Effector memory CD4-positive, alpha-beta T cell (primary cell): Measurements from ENCODE around the gene NOB1.
"Not testable (repeated sequence)": the region's sequence is repeated elsewhere in the genome, so short reads cannot be mapped to it uniquely, and the experiment has no call there.

Experiments used
- DNase-seq, 3 donors: peaks; one replicate each; pipeline ENCODE4 v3.0.0-alpha.2; 2020
- H3K27ac ChIP-seq: 2 replicates; pipeline ENCODE4 v1.7.0; 2013; ENCODE audit warnings: mild to moderate bottlenecking, low read length, moderate library complexity; ENCODE audit not compliant: insufficient read depth, poor library complexity, severe bottlenecking
- H3K27me3 ChIP-seq: replicated peaks from 2 replicates; pipeline ENCODE4 v1.7.0; 2013; ENCODE audit warnings: mild to moderate bottlenecking, low read length; ENCODE audit not compliant: insufficient read depth, control insufficient read depth, poor library complexity, severe bottlenecking
- H3K36me3 ChIP-seq: 2 replicates; pipeline ENCODE4 v1.7.0; 2013; ENCODE audit warnings: mild to moderate bottlenecking, low read length, moderate library complexity; ENCODE audit not compliant: control insufficient read depth, insufficient read depth
- H3K4me1 ChIP-seq: 2 replicates; pipeline ENCODE4 v1.7.0; 2013; ENCODE audit warnings: low read length, mild to moderate bottlenecking; ENCODE audit not compliant: control insufficient read depth, insufficient read depth, poor library complexity, severe bottlenecking
- H3K4me3 ChIP-seq: 2 replicates; pipeline ENCODE4 v1.7.0; 2013; ENCODE audit warnings: low read length, low read depth, mild to moderate bottlenecking; ENCODE audit not compliant: insufficient read depth, poor library complexity, severe bottlenecking
- H3K9me3 ChIP-seq: 2 replicates; pipeline ENCODE4 v1.7.0; 2013; ENCODE audit warnings: mild to moderate bottlenecking, low read length, moderate library complexity; ENCODE audit not compliant: control insufficient read depth

Gene NOB1

DNA sequence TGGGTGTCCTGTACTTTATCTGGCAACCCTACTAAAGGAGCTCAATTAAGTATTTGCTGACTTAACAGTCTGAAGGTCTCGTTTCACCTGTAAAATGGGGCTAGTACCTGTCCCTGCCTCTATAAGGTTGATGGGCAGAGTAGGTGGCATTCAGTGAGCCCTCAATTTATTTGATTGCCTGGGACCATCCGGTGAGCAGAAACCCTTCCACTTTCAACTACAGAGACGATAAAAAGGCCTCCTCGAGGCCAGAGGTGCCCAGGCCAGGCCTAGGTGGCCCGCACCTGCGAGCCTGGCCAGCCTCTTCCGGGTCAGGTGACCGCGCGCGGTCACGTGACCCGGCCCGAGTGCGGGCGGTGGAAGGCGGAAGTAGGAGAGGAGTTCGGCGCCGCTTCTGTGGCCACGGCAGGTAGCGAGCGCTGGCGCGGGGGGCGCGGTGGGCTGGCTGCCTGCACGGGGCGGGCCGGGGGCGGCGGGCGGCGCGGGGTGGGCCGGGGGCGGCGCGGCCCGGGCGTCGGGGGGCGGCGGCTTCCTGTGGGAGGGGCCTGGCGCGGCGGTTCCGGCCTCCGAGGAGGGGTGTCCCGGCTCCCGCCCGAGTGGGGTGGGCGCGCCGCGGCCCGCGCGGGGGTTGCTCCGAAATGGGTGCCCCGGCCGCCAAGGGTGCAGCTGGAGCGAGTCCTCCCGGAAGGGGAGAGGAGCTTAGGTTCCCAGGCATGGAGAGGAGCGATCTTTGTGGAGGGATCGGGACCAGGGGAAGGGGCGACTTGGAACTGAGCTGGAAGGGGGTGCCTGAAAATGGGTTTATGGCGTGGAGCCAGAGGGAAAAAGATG, 7.5 kb upstream of the NOB1 start, which contains the start of gene WWP2:
Gene WWP2, plus strand, starts transcription at position 350 of the 831 bp plus-strand sequence. CDS start 24,679 bp downstream, outside the sequence.
- no peaks in the 10 kb centered on the region for H3K36me3 ChIP-seq

DNA sequence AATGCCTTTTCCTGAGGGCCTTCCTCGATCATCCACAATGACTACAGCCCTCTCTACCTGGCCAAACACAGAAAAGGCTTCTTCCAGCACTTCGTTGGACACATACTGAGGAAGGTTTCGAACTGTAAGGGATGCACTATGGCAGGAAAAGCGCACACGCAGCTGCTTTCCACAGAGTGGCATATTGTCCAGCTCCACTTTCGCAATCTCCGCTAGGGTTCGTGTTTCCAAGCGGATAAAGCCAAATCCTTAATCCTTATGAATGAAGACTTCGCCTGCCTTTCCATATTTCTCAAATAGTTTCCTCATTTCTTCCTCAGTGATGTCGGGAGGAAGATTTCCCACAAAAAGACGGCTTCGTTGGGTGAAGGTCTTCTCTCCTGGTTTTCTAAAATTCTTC, 2.6 kb upstream of the NOB1 start:
- DNase-seq, H3K36me3 ChIP-seq, H3K27me3 ChIP-seq, H3K27ac ChIP-seq, H3K9me3 ChIP-seq, H3K4me3 ChIP-seq: not testable (repeated sequence)
- peaks cover 21% of the 10 kb centered on the region for H3K4me1 ChIP-seq

More for the DNA sequence above, 7.5 kb upstream of the NOB1 start, which contains the start of gene WWP2:
- Histone ChIP-seq H3K27ac (peak within 1 kb of the TSS; percentile 91), H3K4me3 (peak within 1 kb of the TSS; percentile 95), H3K4me1 (peaks cover 9% of the 10 kb centered on the region), H3K27me3 (no peaks in the 10 kb centered on the region), H3K9me3 (no peaks in the 10 kb centered on the region)
- peak; percentile 68 to 76 (median 74) for DNase-seq

DNA sequence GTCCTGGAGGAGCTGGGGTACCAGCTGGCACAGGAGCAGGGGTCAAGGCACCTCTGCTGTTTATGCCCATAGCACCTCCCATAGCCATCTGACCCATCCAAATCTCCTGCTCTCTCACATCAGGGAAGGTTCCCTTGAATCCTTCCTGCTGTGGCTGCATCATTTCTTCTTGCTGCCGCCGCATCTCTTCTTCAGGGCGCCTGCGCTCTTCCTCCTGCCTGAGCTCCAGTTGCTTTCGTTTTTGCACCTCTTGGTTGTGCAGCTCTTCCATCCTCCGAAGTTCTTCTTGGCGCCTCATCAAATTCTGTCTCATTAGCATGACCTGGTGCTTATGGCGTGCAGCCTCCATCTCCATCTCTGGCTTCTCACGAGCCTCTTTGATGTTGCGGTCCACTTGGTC, 2.0 kb upstream of the NOB1 start:
- no peaks in the 10 kb centered on the region for H3K9me3 ChIP-seq
- DNase-seq = no peak
- no peak overlapping the region for H3K4me3 ChIP-seq
- H3K27me3 ChIP-seq = no peaks in the 10 kb centered on the region
- H3K4me1 ChIP-seq = peaks cover 18% of the 10 kb centered on the region
- peaks cover 4% of the 10 kb centered on the region for H3K36me3 ChIP-seq
- no peak overlapping the region for H3K27ac ChIP-seq

DNA sequence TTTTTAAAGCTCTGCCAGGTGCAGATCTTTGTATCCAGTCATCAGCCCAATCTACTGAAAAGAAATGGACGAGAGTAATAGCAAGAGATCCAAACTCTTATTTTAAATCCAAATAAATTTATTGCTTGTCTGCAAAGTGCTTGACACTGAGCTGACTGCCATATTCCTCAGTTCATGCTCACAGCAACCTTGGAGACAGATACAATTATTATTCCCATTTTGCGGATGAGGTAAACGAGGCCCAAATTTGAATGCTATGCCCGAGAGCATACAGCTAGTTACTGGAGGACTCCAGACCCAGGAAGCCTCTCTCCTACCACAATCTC, 620 bp downstream of the NOB1 start:
- Histone ChIP-seq H3K4me3 (peak overlapping the region; percentile 99), H3K9me3 (no peaks in the 10 kb centered on the region), H3K36me3 (peaks cover 21% of the 10 kb centered on the region), H3K4me1 (peaks cover 12% of the 10 kb centered on the region), H3K27ac (peak overlapping the region; percentile 90), H3K27me3 (no peaks in the 10 kb centered on the region)
- no peak for DNase-seq

DNA sequence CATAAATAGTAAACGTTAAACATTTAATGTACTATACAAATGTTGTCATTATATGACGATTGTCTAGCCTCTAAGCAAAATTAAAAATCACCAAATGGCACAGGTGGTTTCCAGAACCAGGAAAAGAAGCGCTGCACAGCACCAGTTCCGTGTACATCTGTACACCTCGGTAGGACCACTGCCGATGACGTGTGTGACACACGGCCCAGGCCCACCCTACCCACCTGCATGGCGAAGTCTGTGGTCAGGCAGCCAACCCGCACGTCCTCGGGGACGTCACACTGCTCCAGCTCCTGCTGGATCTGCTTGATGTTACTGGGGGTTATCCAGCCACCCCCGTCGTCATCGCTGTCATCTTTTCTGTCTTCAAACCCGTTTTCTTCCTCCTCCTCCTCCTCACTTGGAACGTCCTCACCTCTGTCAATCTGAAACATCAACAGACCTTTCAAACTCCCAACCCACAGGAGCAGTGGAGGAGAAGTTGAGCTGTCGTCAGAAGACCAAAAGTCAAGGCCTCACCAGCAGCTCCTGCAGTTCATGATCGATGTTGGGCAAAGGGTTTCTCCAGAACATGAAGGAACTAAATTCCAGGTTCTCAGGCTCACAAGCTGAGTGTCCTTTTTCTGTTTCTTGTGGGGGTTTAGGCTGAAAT, 5.9 kb downstream of the NOB1 start:
- no peak overlapping the region for H3K4me3 ChIP-seq
- no peaks in the 10 kb centered on the region for H3K9me3 ChIP-seq
- H3K4me1 ChIP-seq = peaks cover 7% of the 10 kb centered on the region
- no peak overlapping the region for H3K27ac ChIP-seq
- peaks cover 74% of the 10 kb centered on the region for H3K36me3 ChIP-seq
- DNase-seq = no peak
- H3K27me3 ChIP-seq = no peaks in the 10 kb centered on the region

DNA sequence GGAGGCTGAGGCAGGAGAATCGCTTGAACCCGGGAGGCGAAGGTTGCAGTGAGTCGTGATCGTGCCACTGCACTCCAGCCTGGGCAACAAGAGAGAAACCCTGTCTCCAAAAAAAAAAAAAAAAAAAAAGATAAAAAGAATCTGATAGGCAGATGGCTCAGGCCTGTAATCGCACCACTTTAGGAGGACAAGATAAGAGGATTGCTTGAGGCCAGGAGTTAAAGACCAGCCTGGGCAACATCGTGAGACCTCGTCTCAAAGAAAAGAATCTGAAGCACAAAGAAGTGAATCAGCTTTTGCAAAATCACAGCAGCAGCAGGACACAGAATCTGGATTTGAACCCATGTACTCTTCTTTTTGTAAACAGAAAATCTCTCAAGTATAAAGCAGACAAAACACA, 7.6 kb downstream of the NOB1 start:
- no peaks in the 10 kb centered on the region for H3K9me3 ChIP-seq
- peaks cover 89% of the 10 kb centered on the region for H3K36me3 ChIP-seq
- no peak for DNase-seq

DNA sequence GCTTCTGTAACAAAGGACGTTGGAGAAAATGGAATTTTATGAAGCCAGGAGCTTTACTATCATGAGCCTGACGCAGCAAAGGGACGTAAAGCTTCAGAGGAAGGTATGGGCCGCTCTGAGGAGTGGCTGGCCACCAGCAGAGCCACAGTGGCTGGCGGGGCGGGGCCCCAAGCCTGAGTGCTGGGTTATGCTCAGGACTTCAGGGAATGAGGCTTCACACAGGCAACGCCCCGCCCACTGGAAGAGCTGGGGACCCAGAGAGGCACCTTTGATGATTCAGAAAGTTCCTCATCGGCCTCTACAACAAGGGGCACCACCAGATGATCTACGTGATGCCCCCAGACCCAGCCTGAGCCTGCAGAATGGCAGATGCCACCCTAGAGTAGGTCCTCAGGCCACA, 8.8 kb downstream of the NOB1 start:
- DNase-seq = no peak
- Histone ChIP-seq H3K4me1 (no peaks in the 10 kb centered on the region), H3K36me3 (peaks cover 90% of the 10 kb centered on the region), H3K27ac (no peak overlapping the region), H3K4me3 (no peak overlapping the region), H3K9me3 (no peaks in the 10 kb centered on the region), H3K27me3 (no peaks in the 10 kb centered on the region)

More for the DNA sequence above, 7.6 kb downstream of the NOB1 start:
- H3K4me3 ChIP-seq = no peak overlapping the region
- H3K27ac ChIP-seq = no peak overlapping the region
- H3K4me1 ChIP-seq = no peaks in the 10 kb centered on the region
- no peaks in the 10 kb centered on the region for H3K27me3 ChIP-seq

DNA sequence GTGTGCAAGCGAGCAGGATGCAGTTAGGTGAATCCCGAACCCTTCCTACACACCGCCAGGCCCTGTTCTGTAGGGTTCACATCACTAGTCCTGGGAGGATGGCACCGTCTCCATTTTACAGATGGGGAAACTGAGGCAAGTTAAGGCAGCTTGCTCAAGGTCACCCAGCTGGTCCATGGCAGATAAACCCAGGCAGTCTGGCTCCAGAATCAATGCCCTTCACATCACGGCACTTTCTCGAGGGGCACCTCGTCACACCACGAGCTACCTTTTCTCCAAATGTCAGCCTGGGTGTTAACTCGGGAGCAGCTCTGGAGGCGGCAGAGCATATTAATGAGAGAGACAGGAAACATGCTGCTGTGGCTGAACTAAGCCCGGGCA, 9.5 kb downstream of the NOB1 start:
- no peak for DNase-seq
- H3K27ac ChIP-seq = no peak overlapping the region

DNA sequence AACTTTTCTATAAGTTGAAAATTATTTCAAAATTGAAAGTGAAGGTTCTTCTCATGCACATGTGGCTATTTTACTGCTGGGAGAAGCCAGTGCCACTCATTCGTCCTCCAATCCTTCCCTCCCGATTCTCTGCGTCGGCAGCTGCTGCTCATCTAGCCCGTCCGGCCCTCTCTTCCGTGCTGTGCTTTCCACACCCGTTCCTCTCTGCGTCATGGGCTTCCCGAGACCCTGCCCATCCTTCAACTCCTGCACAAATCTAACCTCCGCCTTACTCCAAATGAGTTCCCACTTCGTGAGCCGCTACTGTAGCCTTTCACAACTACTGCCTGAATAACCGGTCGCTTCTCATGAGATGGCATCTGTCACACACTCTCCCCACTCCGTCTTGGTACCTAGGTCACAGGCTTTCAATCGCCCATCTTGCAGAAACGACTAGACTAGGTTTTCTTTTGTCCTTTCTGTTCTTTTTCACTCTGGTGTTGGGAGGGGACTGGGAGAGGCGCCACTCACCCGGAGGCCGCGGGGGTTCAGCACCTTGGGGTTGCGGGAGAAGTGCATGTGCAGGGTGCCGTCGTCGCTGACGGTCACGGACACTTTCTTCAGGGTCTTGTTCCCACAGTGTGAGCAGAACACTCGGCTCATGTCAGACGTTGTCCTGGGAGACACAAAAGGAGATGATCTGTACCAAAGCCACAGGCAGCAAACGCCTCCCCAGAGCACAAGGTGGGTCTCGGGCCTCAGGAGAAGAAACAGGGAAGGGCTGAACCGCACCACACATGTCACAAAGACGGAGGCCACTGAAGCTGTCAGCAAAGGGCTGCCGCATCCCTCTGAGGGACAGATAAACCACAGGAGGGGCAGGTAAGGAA, 10.1 kb downstream of the NOB1 start:
- Histone ChIP-seq H3K27ac (no peak overlapping the region), H3K9me3 (no peaks in the 10 kb centered on the region), H3K4me3 (no peak overlapping the region), H3K4me1 (no peaks in the 10 kb centered on the region), H3K27me3 (no peaks in the 10 kb centered on the region), H3K36me3 (peaks cover 88% of the 10 kb centered on the region)
- no peak for DNase-seq

More for the DNA sequence above, 9.5 kb downstream of the NOB1 start:
- Histone ChIP-seq H3K9me3 (no peaks in the 10 kb centered on the region), H3K4me1 (no peaks in the 10 kb centered on the region), H3K36me3 (peaks cover 86% of the 10 kb centered on the region), H3K27me3 (no peaks in the 10 kb centered on the region), H3K4me3 (no peak overlapping the region)
